Testis (tissue), 3 donors: ENCODE data around the gene HTR3A. TPM values are rescaled to one million over a fixed set of nuclear protein-coding genes. Genes with fewer than 3 reads are reported as not detected.

Experiments used
- DNase-seq: peaks from one replicate; pipeline ENCODE4 v3.0.0-alpha.2; 2019
- H3K27ac ChIP-seq, 2 donors: fragments of 200-600 bp; sonication (generic); one replicate each; pipeline ENCODE4 v1.5.1; 2019
- H3K27me3 ChIP-seq: fragments of 200-600 bp; sonication (generic); one replicate; pipeline ENCODE4 v1.5.1; 2019
- H3K36me3 ChIP-seq: fragments of 200-600 bp; sonication (generic); one replicate; pipeline ENCODE4 v1.5.1; 2017; ENCODE audit warnings: low read depth; ENCODE audit errors: missing control alignments
- H3K4me1 ChIP-seq: fragments of 200-600 bp; sonication (generic); one replicate; pipeline ENCODE4 v1.5.1; 2019
- H3K4me3 ChIP-seq, 2 donors: fragments of 200-600 bp; sonication (generic); one replicate each; pipeline ENCODE4 v1.5.1; 2017 to 2019
- H3K9me3 ChIP-seq: fragments of 200-600 bp; sonication (generic); one replicate; pipeline ENCODE4 v1.5.1; 2017
- CTCF ChIP-seq, 3 experiments: fragments of 450-650 bp in 2 of 3; fragments of 200-600 bp in 1 of 3; sonication (generic) in 1 of 3; IDR thresholded peaks; one replicate each; pipeline ENCODE4 v1.5.1; 2016 to 2019; ENCODE audit warnings: antibody characterized with exemption in 3 of 3, mild to moderate bottlenecking in 2 of 3, moderate library complexity in 1 of 3
- POLR2A ChIP-seq: fragments of 450-650 bp; IDR thresholded peaks from one replicate; pipeline ENCODE4 v1.6.1; 2017; ENCODE audit warnings: antibody characterized with exemption, mild to moderate bottlenecking, moderate library complexity
- WGBS, 2 donors: methylation state at CpG; one replicate each; pipeline ENCODE4 v1.1.5; 2018; 5-methylcytosine and 5-hydroxymethylcytosine counted together
- intact Hi-C: fragments of 100-400 bp; cut with DNase I; formaldehyde crosslinking; loops from one replicate; pipeline ENCODE4 v1.15.1; 2023; ENCODE audit warnings: low total_unique reads
- polyA plus RNA-seq: library from polyadenylated mRNA; stranded (reverse); fragments of 350-450 nt; fragmentation: Illumina TruSeq; extraction: RNeasy Lipid Tissue Mini Kit (QIAGEN cat#74804); gene quantifications from one replicate; pipeline ENCODE4 v1.2.3, GENCODE V29; 2014; ENCODE audit warnings: low read depth, low replicate concordance; ENCODE audit not compliant: insufficient read depth
- total RNA-seq, 2 donors: library from RNA; depleted of rRNA; stranded (reverse); fragments of >200 nt; gene quantifications; one replicate each; pipeline ENCODE4 v1.2.3, GENCODE V29; 2016

Gene HTR3A
- total and polyA plus RNA-seq, 3 donors from 2014 or later, result 0.29 to 0.81 (median 0.39) TPM

- no peaks in the 10 kb centered on the region for H3K36me3 ChIP-seq
- no peaks in the 10 kb centered on the region for H3K4me1 ChIP-seq
- H3K9me3 ChIP-seq, result no peaks in the 10 kb centered on the region
- 82 to 83% methylated on average over 4 of the region's 4 CpGs for WGBS, 2 donors
- H3K27me3 ChIP-seq, result no peaks in the 10 kb centered on the region
- no peak overlapping the region for H3K4me3 ChIP-seq
- TF ChIP-seq POLR2A, result no peak
- no peak for TF ChIP-seq CTCF (IDR thresholded peaks at IDR 0.05)
- intact Hi-C loops, result no loop called here
- no peak for DNase-seq
- H3K27ac ChIP-seq, result no peak overlapping the region
Measured at GRCh38 chr11:113947994-113948393, 26.9 kb upstream of the HTR3A start.

DNA sequence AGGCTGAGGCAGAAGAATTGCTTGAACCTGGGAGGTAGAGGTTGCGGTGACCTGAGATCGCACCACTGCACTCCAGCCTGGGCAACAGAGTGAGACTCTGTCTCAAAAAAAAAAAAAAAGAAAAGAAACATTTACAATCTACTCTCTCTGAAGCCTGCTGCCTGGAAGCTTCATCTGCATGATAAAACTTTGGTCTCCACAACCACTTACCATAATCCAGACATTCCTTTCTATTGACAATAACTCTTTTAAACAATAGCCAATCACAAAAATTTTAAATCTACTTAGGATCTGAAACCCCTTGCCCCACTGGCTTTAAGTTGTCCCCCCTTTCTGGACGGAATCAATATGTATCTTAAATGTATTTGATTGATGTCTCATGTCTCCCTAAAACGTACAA is 25.0 kb upstream of the HTR3A start:
- no peak for DNase-seq
- no peaks in the 10 kb centered on the region for H3K9me3 ChIP-seq
- 81 to 84% methylated on average over 4 of the region's 4 CpGs for WGBS, 2 donors
- no peaks in the 10 kb centered on the region for H3K36me3 ChIP-seq
- TF ChIP-seq CTCF (IDR thresholded peaks at IDR 0.05), result no peak
- no peak for TF ChIP-seq POLR2A
- no peak overlapping the region for H3K4me3 ChIP-seq
- H3K27ac ChIP-seq, result no peak overlapping the region
- no peaks in the 10 kb centered on the region for H3K4me1 ChIP-seq
- H3K27me3 ChIP-seq, result no peaks in the 10 kb centered on the region
- intact Hi-C loops, result no loop called here

- intact Hi-C loops, result no loop called here
- H3K36me3 ChIP-seq, result no peaks in the 10 kb centered on the region
- no peaks in the 10 kb centered on the region for H3K27me3 ChIP-seq
- no peaks in the 10 kb centered on the region for H3K4me1 ChIP-seq
- no peaks in the 10 kb centered on the region for H3K9me3 ChIP-seq
- H3K27ac ChIP-seq, result no peak overlapping the region
- no peak overlapping the region for H3K4me3 ChIP-seq
- DNase-seq, result no peak
- WGBS, 2 donors, result 17 to 56% methylated on average over 1 to 5 of the region's 5 CpGs
- TF ChIP-seq CTCF (IDR thresholded peaks at IDR 0.05) (no peak), POLR2A (no peak)
Measured at GRCh38 chr11:113951537-113951936, 23.4 kb upstream of the HTR3A start.

GRCh38 chr11:113952070-113952469 is 22.8 kb upstream of the HTR3A start:
- DNase-seq, result no peak
- TF ChIP-seq CTCF (IDR thresholded peaks at IDR 0.05) (no peak), POLR2A (no peak)
- H3K4me3 ChIP-seq, result no peak overlapping the region
- WGBS, 2 donors, result 40 to 48% methylated on average over 4 to 10 of the region's 10 CpGs
- H3K27me3 ChIP-seq, result no peaks in the 10 kb centered on the region
- intact Hi-C loops, result no loop called here
- H3K4me1 ChIP-seq, result no peaks in the 10 kb centered on the region
- H3K27ac ChIP-seq, result no peak overlapping the region
- H3K9me3 ChIP-seq, result no peaks in the 10 kb centered on the region
- H3K36me3 ChIP-seq, result no peaks in the 10 kb centered on the region

DNA sequence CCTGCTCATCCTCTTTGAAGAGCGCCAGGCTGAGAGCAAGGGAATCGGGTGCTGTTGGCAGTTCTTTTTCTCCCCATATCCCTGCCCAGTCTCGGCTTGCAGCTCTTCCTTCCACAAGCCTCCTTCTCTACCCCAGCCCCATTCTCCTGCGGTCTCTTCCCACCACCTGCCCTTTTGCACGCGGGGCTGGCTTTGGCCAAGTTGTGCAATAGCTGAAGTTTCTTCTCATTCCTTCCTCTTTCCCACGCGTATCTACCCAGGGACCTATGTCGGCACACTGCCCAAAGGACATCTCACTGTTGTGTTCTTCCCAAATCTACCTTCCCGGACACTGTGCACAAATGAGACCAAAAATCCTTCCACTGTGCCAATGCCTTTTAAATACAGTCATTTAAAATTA is 22.3 kb upstream of the HTR3A start:
- Histone ChIP-seq H3K4me3 (no peak overlapping the region), H3K27ac (no peak overlapping the region), H3K27me3 (no peaks in the 10 kb centered on the region), H3K9me3 (no peaks in the 10 kb centered on the region), H3K4me1 (no peaks in the 10 kb centered on the region), H3K36me3 (no peaks in the 10 kb centered on the region)
- DNase-seq, result no peak
- WGBS, 2 donors, result 82% methylated on average over 10 of the region's 10 CpGs
- intact Hi-C loops, result no loop called here
- TF ChIP-seq CTCF (IDR thresholded peaks at IDR 0.05) (no peak), POLR2A (no peak)
